Keratinocyte (primary cell): ENCODE measurements around the gene KCNC4. TPM values are rescaled to one million over a fixed set of nuclear protein-coding genes. Genes with fewer than 3 reads are reported as not detected.

ENCODE experiments used
- DNase-seq: peaks from one replicate; pipeline ENCODE4 v3.0.0-alpha.2; 2011; ENCODE audit warnings: low read depth, missing footprints, low spot score
- FAIRE-seq: peaks from 2 replicates; lab custom pipeline; 2011; peaks lifted over from hg19 to GRCh38; lab: Jason Lieb, UNC
- H2AFZ ChIP-seq: 2 replicates; pipeline ENCODE4 v1.6.0; 2012; ENCODE audit warnings: low read length, control low read depth, inconsistent platforms; ENCODE audit not compliant: control insufficient read depth
- H3K27ac ChIP-seq: 2 replicates; pipeline ENCODE4 v1.5.1; 2011; ENCODE audit warnings: low read length; ENCODE audit not compliant: control insufficient read depth, insufficient read depth
- H3K27me3 ChIP-seq: 3 replicates; pipeline ENCODE4 v1.6.0; 2011; ENCODE audit warnings: low read length; ENCODE audit not compliant: control insufficient read depth, insufficient read depth; ENCODE audit errors: extremely low read depth
- H3K36me3 ChIP-seq, 2 experiments: 2 replicates in 1 of 2; 3 replicates in 1 of 2; pipeline ENCODE4 v1.5.1; 2011; ENCODE audit warnings: low read length in 2 of 2, mild to moderate bottlenecking in 1 of 2; ENCODE audit not compliant: control insufficient read depth in 2 of 2, insufficient read depth in 2 of 2; ENCODE audit errors: extremely low read depth in 1 of 2
- H3K4me1 ChIP-seq: 3 replicates; pipeline ENCODE4 v1.5.1; 2011; ENCODE audit warnings: low read length; ENCODE audit not compliant: control insufficient read depth, insufficient read depth; ENCODE audit errors: extremely low read depth
- H3K4me2 ChIP-seq: 3 replicates; pipeline ENCODE4 v1.6.0; 2011; ENCODE audit warnings: low read depth, low read length; ENCODE audit not compliant: control insufficient read depth, insufficient read depth; ENCODE audit errors: extremely low read depth
- H3K4me3 ChIP-seq, 3 experiments: fragments of 200-600 bp in 1 of 3; sonication (generic) in 1 of 3; 2 replicates in 2 of 3; 3 replicates in 1 of 3; pipeline ENCODE4 v1.5.1; 2011 to 2016; ENCODE audit warnings: low read length in 3 of 3, mild to moderate bottlenecking in 3 of 3, control low read depth in 2 of 3, inconsistent platforms in 1 of 3, low read depth in 1 of 3, mixed read lengths in 1 of 3, mixed run types in 1 of 3, moderate library complexity in 1 of 3; ENCODE audit not compliant: control insufficient read depth in 2 of 3, insufficient read depth in 2 of 3; ENCODE audit errors: extremely low read depth in 1 of 3
- H3K79me2 ChIP-seq: 2 replicates; pipeline ENCODE4 v1.6.0; 2012; ENCODE audit warnings: low read length; ENCODE audit not compliant: control insufficient read depth, insufficient read depth
- H3K9ac ChIP-seq: 3 replicates; pipeline ENCODE4 v1.6.0; 2011; ENCODE audit warnings: low read length; ENCODE audit not compliant: control insufficient read depth, insufficient read depth; ENCODE audit errors: extremely low read depth
- H3K9me1 ChIP-seq: 3 replicates; pipeline ENCODE4 v1.6.0; 2011; ENCODE audit warnings: low read length; ENCODE audit not compliant: control insufficient read depth, insufficient read depth; ENCODE audit errors: extremely low read depth
- H3K9me3 ChIP-seq: 2 replicates; pipeline ENCODE4 v1.5.1; 2012; ENCODE audit warnings: low read depth, low read length; ENCODE audit not compliant: control insufficient read depth
- H4K20me1 ChIP-seq: 3 replicates; pipeline ENCODE4 v1.6.0; 2011; ENCODE audit warnings: low read length; ENCODE audit not compliant: control insufficient read depth, insufficient read depth; ENCODE audit errors: extremely low read depth
- CTCF ChIP-seq, 3 experiments: IDR thresholded peaks in 1 of 3; conservative IDR thresholded peaks in 1 of 3; optimal IDR thresholded peaks in 1 of 3; 2 replicates in 2 of 3; 3 replicates in 1 of 3; pipeline versions ENCODE3 to v1.5.1; 2011; ENCODE audit warnings: low read length in 3 of 3, mild to moderate bottlenecking in 3 of 3, moderate library complexity in 2 of 3, control low read depth in 1 of 3, inconsistent platforms in 1 of 3; ENCODE audit not compliant: insufficient read depth in 2 of 3; ENCODE audit errors: extremely low read depth in 1 of 3
- EZH2 ChIP-seq: IDR thresholded peaks from one replicate; pipeline ENCODE4 v1.6.1; 2012; ENCODE audit warnings: inconsistent platforms, mild to moderate bottlenecking, low read length, moderate library complexity
- dilution Hi-C: fragments of 300-500 bp; cut with MboI; formaldehyde crosslinking; loops from one replicate; pipeline ENCODE4 v1.7.0; 2020; ENCODE audit warnings: low sequenced_read_pairs; ENCODE audit not compliant: extremely low pct_ligation_motif_present
- polyA plus RNA-seq, 5 experiments: library from polyadenylated mRNA; depleted of rRNA in 3 of 5; stranded (reverse) in 3 of 5; stranded (forward) in 1 of 5; unstranded in 1 of 5; fragments of >200 nt; gene quantifications; 1 replicate in 1 of 5; 2 replicates in 3 of 5; 3 replicates in 1 of 5; pipeline versions ENCODE4 v1.2.1 to v1.2.3, GENCODE V29; 2011 to 2012; ENCODE audit warnings: missing spikeins in 2 of 5, low read depth in 1 of 5, low replicate concordance in 1 of 5

KCNC4 gene
- polyA plus RNA-seq, 1 donor (not counting 4 experiments of a cell fraction or from before 2014, with no cell fraction given), result 1.3 TPM

DNA sequence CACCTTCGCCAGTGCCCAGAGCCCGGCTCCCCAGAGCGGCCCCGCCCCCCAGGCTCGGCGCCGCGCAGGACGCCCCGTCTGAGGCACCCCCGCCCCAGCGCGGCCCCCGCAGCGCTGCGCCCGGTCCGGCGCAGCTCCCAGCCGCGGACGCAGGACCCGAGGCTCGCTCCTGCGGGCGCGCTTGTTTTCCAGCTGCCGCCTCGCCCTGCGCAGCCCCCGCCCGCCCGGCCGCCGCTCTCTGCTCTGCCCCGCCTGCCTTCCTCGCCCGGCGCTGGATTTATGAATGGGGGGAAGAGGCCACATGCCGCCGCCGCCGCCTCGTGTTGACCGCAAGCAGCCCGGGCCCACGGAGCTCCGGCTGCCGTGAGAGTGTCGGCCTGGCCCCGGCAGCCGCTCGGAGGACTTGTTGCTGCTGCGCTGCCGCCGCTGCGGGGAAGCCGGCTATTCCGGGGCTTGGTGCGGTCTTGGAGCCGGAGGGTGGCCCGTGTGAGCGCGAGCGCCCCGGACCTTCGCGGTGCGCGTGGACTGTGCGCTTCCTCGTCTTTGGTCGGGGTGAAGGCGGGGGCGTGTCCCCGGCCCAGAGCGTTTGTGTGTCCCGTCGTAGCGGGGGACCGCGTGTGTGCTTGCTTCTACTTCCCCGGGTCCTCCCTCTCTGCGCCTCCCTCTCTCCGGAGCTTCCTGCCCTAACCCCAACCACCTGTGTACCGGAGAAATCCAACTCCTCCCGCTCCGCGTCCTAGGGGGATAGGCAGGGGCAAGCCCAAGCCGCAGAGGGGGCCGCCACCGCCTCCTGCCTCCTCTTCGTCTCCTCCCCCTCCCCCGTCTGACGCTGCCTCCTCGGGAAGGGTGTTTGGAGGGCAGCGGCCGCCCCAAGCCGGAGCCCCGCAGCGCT, 736 bp downstream of the KCNC4 start:
- Histone ChIP-seq H3K36me3 (no peaks in the 10 kb centered on the region), H3K27me3 (no peaks in the 10 kb centered on the region), H3K4me2 (peak overlapping the region; percentile 93), H3K4me1 (peaks cover 10% of the 10 kb centered on the region), H2AFZ (peak overlapping the region; percentile 75), H3K4me3 (peak overlapping the region; percentile 51 to 70 (median 65)), H3K27ac (no peak overlapping the region), H3K9me1 (no peaks in the 10 kb centered on the region), H3K9ac (peak overlapping the region; percentile 52), H3K9me3 (no peaks in the 10 kb centered on the region), H4K20me1 (no peaks in the 10 kb centered on the region), H3K79me2 (no peaks in the 10 kb centered on the region)
- no peak for FAIRE-seq
- no peak for DNase-seq
- dilution Hi-C loops, result no loop called here
- TF ChIP-seq EZH2, result no peak
- TF ChIP-seq CTCF (optimal IDR thresholded peaks at IDR 0.05 in 1 of 3, IDR thresholded peaks at IDR 0.05 in 1 of 3, conservative IDR thresholded peaks at IDR 0.05 in 1 of 3; ENCODE audit: extremely low read depth in 1 of 3, insufficient read depth in 2 of 3, low read length in 3 of 3), result no peak

- no peaks in the 10 kb centered on the region for H3K79me2 ChIP-seq
- FAIRE-seq (no peak), DNase-seq (no peak)
- no peaks in the 10 kb centered on the region for H3K9me1 ChIP-seq
- H3K4me2 ChIP-seq, result peak overlapping the region; percentile 93
- H2AFZ ChIP-seq, result peak overlapping the region; percentile 75
- no peak for TF ChIP-seq CTCF (optimal IDR thresholded peaks at IDR 0.05 in 1 of 3, IDR thresholded peaks at IDR 0.05 in 1 of 3, conservative IDR thresholded peaks at IDR 0.05 in 1 of 3; ENCODE audit: extremely low read depth in 1 of 3, insufficient read depth in 2 of 3, low read length in 3 of 3)
- peak; percentile 58 for TF ChIP-seq EZH2
- H3K9ac ChIP-seq, result peak overlapping the region; percentile 52
- H3K27ac ChIP-seq, result no peak overlapping the region
- peak overlapping the region; percentile 51 to 70 (median 65) for H3K4me3 ChIP-seq
- no peaks in the 10 kb centered on the region for H3K27me3 ChIP-seq
- no peaks in the 10 kb centered on the region for H3K36me3 ChIP-seq
- peaks cover 10% of the 10 kb centered on the region for H3K4me1 ChIP-seq
- H3K9me3 ChIP-seq, result no peaks in the 10 kb centered on the region
- no peaks in the 10 kb centered on the region for H4K20me1 ChIP-seq
- dilution Hi-C loops, result no loop called here
These were observed 1.5 kb downstream of the KCNC4 start for GRCh38 chr1:110211496-110212168.
